Mucosa of rectum (tissue), 2 donors: ENCODE measurements around the gene PFKFB2.

ENCODE experiments used
- H3K27ac ChIP-seq, 2 donors: one replicate each; pipeline ENCODE4 v1.7.0; 2013; ENCODE audit warnings: inconsistent platforms in 2 of 2, low read depth in 2 of 2, low read length in 2 of 2
- H3K27me3 ChIP-seq, 2 donors: one replicate each; pipeline ENCODE4 v1.7.0; 2013; ENCODE audit warnings: low read length in 2 of 2; ENCODE audit not compliant: control insufficient read depth in 2 of 2, insufficient read depth in 2 of 2
- H3K36me3 ChIP-seq, 2 donors: one replicate each; pipeline ENCODE4 v1.7.0; 2013; ENCODE audit warnings: low read length in 2 of 2; ENCODE audit not compliant: control insufficient read depth in 2 of 2, insufficient read depth in 2 of 2
- H3K4me1 ChIP-seq, 2 donors: one replicate each; pipeline ENCODE4 v1.7.0; 2013; ENCODE audit warnings: low read length in 2 of 2, mild to moderate bottlenecking in 1 of 2; ENCODE audit not compliant: control insufficient read depth in 2 of 2, insufficient read depth in 2 of 2
- H3K4me3 ChIP-seq, 2 donors: one replicate each; pipeline ENCODE4 v1.7.0; 2013; ENCODE audit warnings: low read length in 2 of 2
- H3K9ac ChIP-seq, 2 donors: one replicate each; pipeline ENCODE4 v1.7.0; 2013; ENCODE audit warnings: low read length in 2 of 2, low read depth in 1 of 2, mild to moderate bottlenecking in 1 of 2
- H3K9me3 ChIP-seq, 2 donors: one replicate each; pipeline ENCODE4 v1.7.0; 2013; ENCODE audit warnings: low read length in 2 of 2; ENCODE audit not compliant: control insufficient read depth in 2 of 2
- donor health status: healthy.
- donor health status: Normal muscosa, but diverticular disease.

The PFKFB2 gene

DNA sequence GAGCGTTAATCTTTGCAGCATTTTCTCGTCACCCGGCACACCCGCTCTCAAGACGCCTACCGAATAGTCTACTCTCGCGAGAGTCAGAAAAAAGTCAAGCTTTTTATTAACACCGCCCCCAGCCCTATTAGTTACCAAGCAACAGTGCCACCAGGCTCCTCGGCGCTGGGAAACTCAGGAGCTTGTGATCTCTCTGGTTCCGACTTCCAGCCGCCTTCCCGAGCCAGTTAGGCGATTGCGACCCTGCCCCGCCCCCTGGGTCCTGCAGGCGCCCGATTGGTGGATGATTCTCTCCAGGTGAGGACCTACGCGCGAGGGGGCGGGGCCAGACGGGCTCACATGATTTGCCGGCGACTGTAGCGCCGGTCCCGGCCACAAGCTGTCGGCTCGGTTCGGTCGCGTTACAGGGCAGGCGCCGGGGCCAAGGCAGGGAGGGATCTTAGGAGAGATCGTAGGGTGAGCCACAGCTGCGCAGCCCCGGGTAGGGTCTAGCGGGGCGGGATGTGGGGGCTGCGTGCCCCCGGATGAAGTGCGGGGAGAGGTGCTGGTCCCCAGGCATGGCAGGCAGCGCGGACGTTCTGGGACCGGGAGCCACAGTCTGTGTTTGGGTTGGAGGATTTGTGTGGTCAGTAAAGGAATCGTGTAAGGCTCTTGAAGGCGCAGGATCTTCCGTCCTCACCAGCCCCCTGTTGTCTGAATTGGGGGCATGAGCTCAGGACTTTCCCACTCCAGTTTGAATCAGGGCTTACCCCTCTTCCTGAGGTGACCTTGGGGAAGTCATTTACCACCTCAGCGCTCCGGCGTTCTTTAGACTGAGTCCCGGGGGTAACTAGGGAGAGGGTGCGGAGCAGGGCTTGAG lies at the start of gene PFKFB2:
PFKFB2 (plus strand) TSS at position 365 of the 859 bp plus-strand sequence. CDS start 1,443 bp downstream, outside the sequence.
- peak within 1 kb of the TSS; percentile 87 to 92 for H3K4me3 ChIP-seq
- no peaks in the 10 kb centered on the region for H3K27me3 ChIP-seq
- peak within 1 kb of the TSS; percentile 93 to 99 for H3K9ac ChIP-seq
- peak within 1 kb of the TSS; percentile 95 to 97 for H3K27ac ChIP-seq
- H3K4me1 ChIP-seq = peaks cover 34 to 51% of the 10 kb centered on the region in 2 donors
- H3K9me3 ChIP-seq = no peaks in the 10 kb centered on the region
- peaks cover 13 to 14% of the 10 kb centered on the region in 2 donors for H3K36me3 ChIP-seq

GRCh38 chr1:207004931-207005830 lies 47.9 kb upstream of the PFKFB2 start:
- H3K9me3 ChIP-seq = no peaks in the 10 kb centered on the region
- H3K4me3 ChIP-seq = no peak overlapping the region
- peak overlapping the region in 1 of 2 donors; percentile 11 for H3K27ac ChIP-seq
- H3K36me3 ChIP-seq = no peaks in the 10 kb centered on the region
- no peaks in the 10 kb centered on the region for H3K27me3 ChIP-seq
- no peak overlapping the region for H3K9ac ChIP-seq
- peaks cover 5 to 23% of the 10 kb centered on the region in 2 donors for H3K4me1 ChIP-seq

DNA sequence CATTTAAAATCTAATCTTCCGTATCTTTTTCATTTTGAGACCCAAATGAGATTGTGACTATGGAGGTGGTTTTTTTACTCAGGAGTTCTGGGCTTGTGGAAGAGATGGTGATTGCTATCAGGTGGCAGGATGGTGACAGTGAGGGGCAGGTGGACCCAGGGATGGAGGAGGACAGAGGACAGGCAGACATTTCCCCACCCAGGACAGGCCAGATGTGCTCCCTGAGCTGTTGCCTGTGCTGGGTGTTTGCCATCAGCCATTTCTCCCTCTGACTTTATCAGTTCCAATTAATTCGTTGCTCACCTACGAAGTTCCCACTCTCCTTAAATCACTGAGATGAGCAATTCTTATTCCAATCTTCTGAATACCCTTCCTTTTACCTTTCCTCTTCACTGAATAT lies 47.0 kb upstream of the PFKFB2 start:
- Histone ChIP-seq H3K9ac (no peak overlapping the region), H3K9me3 (no peaks in the 10 kb centered on the region), H3K4me1 (peaks cover 5 to 27% of the 10 kb centered on the region in 2 donors), H3K36me3 (no peaks in the 10 kb centered on the region), H3K27me3 (no peaks in the 10 kb centered on the region), H3K27ac (no peak overlapping the region), H3K4me3 (no peak overlapping the region)

- H3K4me3 ChIP-seq = no peak overlapping the region
- no peaks in the 10 kb centered on the region for H3K9me3 ChIP-seq
- H3K27ac ChIP-seq = no peak overlapping the region
- H3K36me3 ChIP-seq = no peaks in the 10 kb centered on the region
- H3K9ac ChIP-seq = no peak overlapping the region
- H3K4me1 ChIP-seq = peaks cover 5 to 22% of the 10 kb centered on the region in 2 donors
- H3K27me3 ChIP-seq = no peaks in the 10 kb centered on the region
These were observed 46.2 kb upstream of the PFKFB2 start for GRCh38 chr1:207006914-207007313.

DNA sequence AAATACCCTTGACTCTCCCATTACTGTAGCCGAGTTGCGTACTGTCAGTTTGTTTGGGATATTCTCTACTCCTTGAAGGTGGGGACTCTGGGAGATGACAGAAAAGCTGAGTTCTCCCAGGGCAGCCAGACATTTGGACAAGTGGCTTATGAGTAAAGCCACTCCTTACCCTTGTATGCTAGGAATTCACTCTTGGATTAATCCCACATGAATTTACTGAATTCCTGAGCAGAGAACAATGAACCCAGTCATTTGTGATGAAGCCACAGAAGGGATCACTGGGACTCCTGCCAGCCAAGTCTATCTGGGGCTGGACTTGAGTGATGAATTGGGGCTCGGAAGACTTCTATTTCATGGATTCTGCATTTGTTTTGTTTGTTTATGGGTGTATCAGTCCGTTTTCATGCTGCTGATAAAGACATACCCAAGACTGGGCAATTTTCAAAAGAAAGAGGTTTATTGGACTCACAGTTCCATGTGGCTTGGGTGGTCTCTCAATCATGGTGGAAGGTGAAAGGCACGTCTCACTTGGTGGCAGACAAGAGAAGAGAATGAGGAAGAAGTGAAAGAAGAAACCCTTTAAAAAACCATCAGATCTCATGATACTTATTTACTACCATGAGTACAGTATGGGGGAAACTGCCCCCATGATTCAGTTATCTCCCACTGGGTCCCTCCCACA lies 45.6 kb upstream of the PFKFB2 start:
- Histone ChIP-seq H3K9me3 (no peaks in the 10 kb centered on the region), H3K27me3 (no peaks in the 10 kb centered on the region), H3K9ac (no peak overlapping the region), H3K4me3 (no peak overlapping the region), H3K4me1 (peaks cover 5 to 20% of the 10 kb centered on the region in 2 donors), H3K27ac (no peak overlapping the region), H3K36me3 (no peaks in the 10 kb centered on the region)

GRCh38 chr1:207009182-207009850 lies 43.8 kb upstream of the PFKFB2 start:
- Histone ChIP-seq H3K27me3 (no peaks in the 10 kb centered on the region), H3K36me3 (no peaks in the 10 kb centered on the region), H3K9me3 (no peaks in the 10 kb centered on the region), H3K27ac (no peak overlapping the region), H3K4me1 (peaks cover 5 to 20% of the 10 kb centered on the region in 2 donors), H3K4me3 (no peak overlapping the region), H3K9ac (no peak overlapping the region)

DNA sequence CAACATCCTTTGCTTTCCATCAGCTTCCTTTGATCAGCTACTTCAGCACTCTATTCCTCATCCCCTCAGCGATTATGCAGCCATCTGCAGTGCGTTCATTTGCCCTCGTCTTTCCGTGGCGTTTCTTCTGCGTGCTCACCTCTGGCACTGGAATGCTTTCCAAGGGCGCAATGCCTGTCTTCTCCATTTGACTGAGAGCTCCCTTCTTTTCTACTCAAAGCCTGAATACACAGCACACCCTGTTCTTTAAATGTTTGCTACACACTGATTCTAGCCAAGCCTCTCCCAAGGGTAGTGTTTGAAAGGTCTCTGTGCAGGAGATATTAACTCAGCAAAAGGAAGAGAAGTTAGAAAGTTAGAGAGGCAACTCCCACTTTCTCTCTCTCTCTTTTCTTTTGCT lies 43.1 kb upstream of the PFKFB2 start:
- H3K9me3 ChIP-seq = no peaks in the 10 kb centered on the region
- peaks cover 5 to 18% of the 10 kb centered on the region in 2 donors for H3K4me1 ChIP-seq
- no peak overlapping the region for H3K4me3 ChIP-seq
- H3K36me3 ChIP-seq = no peaks in the 10 kb centered on the region
- H3K27me3 ChIP-seq = no peaks in the 10 kb centered on the region
- no peak overlapping the region for H3K27ac ChIP-seq
- H3K9ac ChIP-seq = no peak overlapping the region

- Histone ChIP-seq H3K9me3 (no peaks in the 10 kb centered on the region), H3K27me3 (no peaks in the 10 kb centered on the region), H3K4me1 (peaks cover 3 to 16% of the 10 kb centered on the region in 2 donors), H3K9ac (no peak overlapping the region), H3K27ac (peak overlapping the region in 1 of 2 donors; percentile 34), H3K36me3 (no peaks in the 10 kb centered on the region), H3K4me3 (no peak overlapping the region)
These were observed 42.3 kb upstream of the PFKFB2 start for GRCh38 chr1:207010726-207011125.

- H3K36me3 ChIP-seq = no peaks in the 10 kb centered on the region
- no peak overlapping the region for H3K4me3 ChIP-seq
- H3K27ac ChIP-seq = no peak overlapping the region
- no peak overlapping the region for H3K9ac ChIP-seq
- H3K4me1 ChIP-seq = peaks cover 3 to 16% of the 10 kb centered on the region in 2 donors
- no peaks in the 10 kb centered on the region for H3K27me3 ChIP-seq
- H3K9me3 ChIP-seq = no peaks in the 10 kb centered on the region
These were observed 39.6 kb upstream of the PFKFB2 start for GRCh38 chr1:207013321-207014085.
